Sciatic nerve (tissue), 2 donors: ENCODE measurements around the gene APP. TPM values are rescaled to one million over a fixed set of nuclear protein-coding genes. Genes with fewer than 3 reads are reported as not detected.
"Not testable (repeated sequence)": the region's sequence is repeated elsewhere in the genome, so short reads cannot be mapped to it uniquely, and the experiment has no call there.

Source experiments
- ATAC-seq: fragments of 200-7000 bp; cut with Tn5 transposase; one replicate; pipeline ENCODE4 v1.9.1; 2020; ENCODE audit warnings: mild to moderate bottlenecking, moderate library complexity
- DNase-seq: peaks from one replicate; pipeline ENCODE4 v3.0.0-alpha.2; 2020; ENCODE audit warnings: low spot score
- intact Hi-C: fragments of 100-400 bp; cut with DNase I; formaldehyde crosslinking; loops from one replicate; pipeline ENCODE4 v1.14.2; 2022
- total RNA-seq: library from RNA; stranded (reverse); fragmentation: NEBNext Ultra II Directional; extraction: Animal tissue kit (Norgen Biotek cat#: 25700); gene quantifications from one replicate; pipeline ENCODE4 v1.2.1, GENCODE V29; 2021
- donor health status: DM: no; HTN: no; CAD: no.
- donor health status: DM: no; HTN: no; CAD: no.

The APP gene
- total RNA-seq, 1 donor from 2014 or later: 497 TPM

DNA sequence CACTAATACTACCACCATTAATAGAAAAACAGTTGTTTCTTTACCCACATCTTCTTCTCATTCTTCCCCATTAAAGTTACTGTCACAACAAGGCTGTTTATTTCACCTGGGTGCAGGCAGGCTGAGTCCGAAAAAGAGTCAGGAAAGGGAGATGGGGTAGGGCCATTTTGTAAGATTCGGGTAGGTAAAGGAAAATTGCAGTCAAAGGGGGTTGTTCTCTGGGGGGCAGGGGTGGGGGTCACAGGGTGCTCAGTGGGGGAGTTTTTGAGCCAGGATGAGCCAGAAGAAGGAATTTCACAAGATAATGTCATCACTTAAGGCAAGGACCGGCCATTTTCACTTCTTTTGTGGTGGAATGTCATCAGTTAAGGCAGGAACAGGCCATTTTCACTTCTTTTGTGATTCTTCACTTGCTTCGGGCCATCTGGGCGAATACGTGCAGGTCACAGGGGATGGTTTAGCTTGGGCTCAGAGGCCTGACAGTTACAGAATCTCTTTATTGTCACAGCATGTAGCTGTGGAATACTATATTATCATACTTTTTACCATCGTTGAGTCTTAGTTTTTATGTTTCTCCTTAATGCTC lies 89.3 kb downstream of the APP start:
- DNase-seq, ATAC-seq, intact Hi-C loops: not testable (repeated sequence)

DNA sequence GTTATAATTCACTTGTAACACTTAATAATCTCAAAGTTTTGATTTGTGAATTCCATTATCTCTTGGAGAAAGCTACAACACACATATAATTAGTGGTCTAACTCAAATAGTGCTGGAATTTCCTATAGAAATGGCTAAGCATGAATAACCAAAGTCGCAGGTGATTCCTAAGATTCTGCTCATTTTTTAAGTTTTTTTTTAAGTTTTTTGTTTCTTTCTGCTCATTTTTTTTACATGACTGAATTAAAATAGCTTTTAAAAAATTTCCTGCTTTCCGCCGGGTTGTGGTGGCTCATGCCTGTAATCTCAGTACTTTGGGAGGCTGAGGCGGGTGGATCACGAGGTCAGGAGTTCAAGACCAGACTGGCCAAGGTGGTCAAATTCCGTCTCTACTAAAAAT lies 90.4 kb downstream of the APP start:
- no peak for ATAC-seq
- no peak for DNase-seq
- intact Hi-C loops: no loop called here

DNA sequence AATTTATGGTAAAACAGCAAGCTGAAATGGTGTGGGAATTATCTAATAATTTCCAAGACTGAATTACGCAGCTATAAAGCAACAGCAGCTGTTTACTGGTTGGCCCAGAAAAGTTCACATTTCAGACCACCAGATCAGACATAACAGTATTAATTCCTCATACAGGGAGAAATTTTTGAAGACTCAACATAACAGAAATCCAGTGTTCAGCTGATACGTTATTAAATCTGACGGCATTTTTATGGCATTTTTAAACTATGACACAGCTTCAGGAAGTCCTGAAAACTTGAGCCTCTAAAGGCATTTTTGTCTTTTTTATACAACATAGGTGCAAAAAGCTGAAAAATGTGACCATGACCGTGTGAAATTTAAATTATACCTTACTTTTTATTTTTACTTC lies 91.2 kb downstream of the APP start:
- intact Hi-C loops: no loop called here
- DNase-seq (no peak), ATAC-seq (peak; percentile 13)

DNA sequence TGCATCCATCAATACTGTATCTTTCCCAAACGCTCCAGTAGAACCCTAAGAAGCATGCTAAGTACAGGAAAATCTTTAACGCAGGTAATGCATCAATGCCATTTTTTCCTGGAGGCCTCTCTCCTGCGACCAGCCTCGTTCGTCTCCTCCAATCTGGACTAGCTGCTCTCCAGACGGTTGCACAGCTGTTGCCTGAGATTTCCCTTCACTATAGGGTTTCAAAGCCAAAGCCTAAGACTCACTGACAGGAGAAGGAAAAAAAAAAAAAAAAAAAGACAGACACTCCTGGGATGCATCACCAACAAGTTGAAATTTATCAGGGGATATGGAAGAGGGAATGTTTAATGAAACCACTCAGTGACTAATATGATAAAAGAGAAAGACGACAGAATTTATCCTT lies 93.0 kb downstream of the APP start:
- intact Hi-C loops: no loop called here
- DNase-seq (no peak), ATAC-seq (no peak)

DNA sequence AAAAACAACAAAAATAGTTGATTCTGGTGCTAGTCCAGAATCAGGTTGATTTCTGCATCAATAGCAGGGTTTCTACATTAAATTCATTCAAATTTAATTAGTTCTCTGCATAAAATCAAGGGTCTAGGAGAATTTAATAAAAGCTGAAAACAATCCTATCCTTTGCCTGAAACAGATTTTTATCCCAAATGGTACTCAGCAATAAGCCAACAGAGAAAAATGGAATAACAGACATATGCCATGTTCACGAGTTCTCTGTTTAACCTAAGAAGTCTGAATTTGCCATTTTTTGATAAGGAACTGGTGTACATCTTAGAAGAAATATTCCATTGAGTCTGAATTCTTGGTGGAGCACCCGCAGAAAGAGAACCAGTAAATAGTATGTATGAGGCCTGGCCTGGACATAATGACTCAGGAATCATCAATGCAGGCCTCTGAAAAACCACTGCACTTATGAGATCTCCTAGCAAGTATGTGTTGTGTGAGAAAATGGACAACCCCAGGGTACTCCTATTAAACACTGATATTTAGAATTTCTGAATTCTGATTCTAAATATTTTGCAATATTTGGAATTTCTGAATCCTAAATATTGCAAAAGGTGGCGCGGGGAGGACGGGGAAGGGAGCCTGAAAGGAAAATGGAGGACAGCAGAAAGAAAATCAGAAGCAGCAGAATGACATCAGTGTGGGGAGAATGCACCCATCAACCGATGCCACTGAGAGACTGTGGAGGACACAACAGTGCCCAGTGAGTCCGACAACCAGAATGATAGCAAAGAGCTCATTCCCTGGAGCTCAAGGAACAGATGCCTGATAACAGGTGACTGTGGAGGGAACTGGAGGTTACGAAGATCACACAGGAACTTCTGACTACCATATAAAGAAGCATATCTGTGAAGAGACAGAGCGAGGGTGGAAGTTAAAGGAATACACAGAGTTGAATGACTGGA lies 97.6 kb downstream of the APP start:
- intact Hi-C loops: no loop called here
- DNase-seq (no peak), ATAC-seq (no peak)

DNA sequence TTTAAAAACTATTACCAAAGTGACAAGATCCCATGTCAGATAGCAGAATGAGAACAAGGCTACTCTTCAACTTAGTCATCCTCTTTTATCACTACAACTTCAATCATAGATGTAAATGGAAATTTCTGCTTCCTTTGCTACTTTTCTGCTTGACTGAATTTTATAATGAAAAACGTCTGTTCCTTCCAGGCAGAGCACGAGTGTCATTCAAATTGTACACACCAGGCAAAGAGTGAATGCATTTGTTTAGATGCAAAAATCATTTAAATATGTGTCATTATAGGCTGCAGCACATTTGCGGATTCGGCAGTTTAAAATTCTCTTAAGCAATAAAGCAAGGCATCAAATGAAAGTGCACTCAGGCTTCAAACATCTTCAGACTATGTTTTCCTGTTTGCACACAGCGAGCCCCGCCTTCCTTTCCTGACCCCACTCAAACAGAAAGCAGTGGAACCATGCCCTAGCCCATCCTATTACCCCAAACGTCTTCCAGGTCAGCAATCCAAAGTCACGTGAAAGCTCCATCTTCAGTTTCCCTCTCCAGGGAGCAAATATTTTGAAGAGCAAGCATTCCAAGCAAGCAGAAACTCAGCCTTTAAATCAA lies 99.6 kb downstream of the APP start:
- intact Hi-C loops: no loop called here
- ATAC-seq (peak; percentile 92), DNase-seq (no peak)

DNA sequence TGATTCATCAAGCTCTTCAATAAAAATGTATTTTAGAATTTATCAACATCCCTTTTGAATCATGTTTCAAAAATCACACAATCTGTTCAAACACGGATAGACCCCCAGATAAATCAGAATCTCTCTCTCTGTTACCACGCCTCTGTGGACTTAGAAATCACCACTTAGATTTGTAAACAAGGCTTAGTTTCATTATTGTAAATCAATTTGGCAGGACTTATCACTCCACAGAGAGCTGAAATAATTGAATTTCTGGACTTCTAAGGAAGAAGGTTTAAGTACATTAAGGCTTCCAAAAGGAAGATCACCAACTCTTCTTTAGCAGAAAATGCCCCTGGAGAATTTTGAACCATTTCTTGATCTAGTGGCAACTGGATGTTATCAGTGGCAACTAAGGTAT lies 100.4 kb downstream of the APP start:
- ATAC-seq (no peak), DNase-seq (no peak)
- intact Hi-C loops: no loop called here

DNA sequence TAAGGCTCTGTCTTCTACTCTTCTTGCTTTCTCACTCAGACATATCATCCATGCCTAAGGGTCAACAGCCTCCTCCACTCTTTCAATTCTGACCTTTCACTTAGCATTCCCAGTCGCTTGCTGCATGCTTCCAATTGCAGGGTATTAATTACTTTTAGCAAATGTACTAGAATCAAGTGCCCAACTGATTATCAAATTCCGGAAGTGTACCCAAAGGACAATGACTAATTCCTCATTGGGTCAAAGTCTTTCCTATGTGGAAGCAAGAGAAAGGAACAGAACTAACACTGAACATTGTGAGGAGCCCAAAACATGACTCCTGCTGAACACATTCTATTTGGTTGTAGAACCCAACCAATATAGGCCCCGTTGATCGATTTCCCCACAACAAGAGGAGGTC lies 101.8 kb downstream of the APP start:
- intact Hi-C loops: no loop called here
- ATAC-seq (no peak), DNase-seq (no peak)

DNA sequence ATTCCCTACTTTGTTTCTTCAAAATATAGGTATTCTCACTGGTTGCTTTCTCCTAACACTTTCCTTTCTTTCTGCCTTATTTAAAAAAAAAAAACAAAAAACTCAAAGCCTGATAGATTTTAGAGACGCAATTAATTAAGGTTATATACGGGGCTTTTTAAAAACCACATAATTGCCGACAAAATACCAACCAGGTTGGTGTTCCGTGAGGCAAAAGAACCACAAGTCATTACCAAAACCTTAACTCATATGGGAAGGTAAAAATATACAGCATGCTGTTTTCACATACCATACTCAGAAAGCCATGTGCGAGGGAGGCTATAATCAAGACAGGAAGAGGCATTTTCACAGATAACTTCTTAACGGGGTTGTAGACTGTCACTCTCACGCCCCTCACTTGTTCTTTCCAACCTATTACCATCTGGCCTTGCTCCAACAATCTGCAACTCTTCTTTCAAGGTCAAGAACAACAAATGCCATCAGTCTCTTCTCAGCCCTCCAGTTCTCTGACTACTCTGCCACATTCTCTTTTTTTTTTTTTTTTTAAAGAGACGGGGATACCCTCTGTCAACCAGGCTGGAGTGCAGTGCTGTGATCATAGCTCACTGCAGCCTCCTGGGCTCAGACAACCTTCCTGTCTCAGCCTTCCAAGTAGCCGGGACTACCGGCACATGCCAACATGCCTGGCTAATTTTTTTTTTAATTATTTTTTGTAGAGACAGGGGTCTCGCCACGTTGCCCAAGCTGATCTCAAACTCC lies 102.6 kb downstream of the APP start:
- no peak for ATAC-seq
- intact Hi-C loops: no loop called here
- DNase-seq: no peak

DNA sequence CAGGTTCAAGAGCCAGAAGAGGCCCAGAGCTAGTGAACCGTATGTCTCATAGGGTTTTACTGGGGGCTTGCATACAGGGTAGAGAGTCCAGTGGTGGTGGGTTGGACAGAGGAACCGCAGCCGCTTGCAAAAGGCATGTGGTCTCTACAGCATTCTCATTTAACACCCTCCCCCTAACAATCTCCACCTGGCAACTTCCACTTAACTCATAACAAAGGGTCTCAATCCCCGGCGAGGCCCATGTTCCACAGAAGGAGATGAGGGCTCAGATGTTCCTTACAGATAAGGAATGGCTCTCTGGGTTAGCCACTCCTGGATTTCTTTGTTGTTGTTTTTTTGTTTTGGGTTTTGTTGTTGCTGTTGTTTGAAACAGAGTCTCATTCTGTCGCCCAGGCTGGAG lies 106.1 kb downstream of the APP start:
- intact Hi-C loops: no loop called here

DNA sequence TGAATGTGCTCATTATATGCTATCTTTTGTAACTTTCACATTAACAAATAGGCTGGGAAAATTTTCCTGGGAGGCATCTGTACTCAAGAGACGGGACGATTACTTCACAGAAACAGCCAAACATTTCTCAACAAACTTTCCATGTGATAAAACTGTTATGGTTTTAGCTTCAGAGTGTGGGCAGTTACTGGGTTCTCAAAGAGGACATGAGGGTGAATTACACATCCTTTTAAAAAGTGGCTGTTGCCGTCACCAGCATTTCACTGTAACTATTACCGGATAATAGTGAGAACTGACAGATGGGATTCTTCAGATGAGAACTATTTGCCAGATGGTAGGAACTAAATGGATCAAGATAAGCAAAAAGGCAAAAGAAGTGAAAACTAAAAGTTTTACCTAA lies 109.1 kb downstream of the APP start:
- intact Hi-C loops: no loop called here
- no peak for DNase-seq

More for the DNA sequence above, 106.1 kb downstream of the APP start:
- DNase-seq (no peak), ATAC-seq (no peak)

DNA sequence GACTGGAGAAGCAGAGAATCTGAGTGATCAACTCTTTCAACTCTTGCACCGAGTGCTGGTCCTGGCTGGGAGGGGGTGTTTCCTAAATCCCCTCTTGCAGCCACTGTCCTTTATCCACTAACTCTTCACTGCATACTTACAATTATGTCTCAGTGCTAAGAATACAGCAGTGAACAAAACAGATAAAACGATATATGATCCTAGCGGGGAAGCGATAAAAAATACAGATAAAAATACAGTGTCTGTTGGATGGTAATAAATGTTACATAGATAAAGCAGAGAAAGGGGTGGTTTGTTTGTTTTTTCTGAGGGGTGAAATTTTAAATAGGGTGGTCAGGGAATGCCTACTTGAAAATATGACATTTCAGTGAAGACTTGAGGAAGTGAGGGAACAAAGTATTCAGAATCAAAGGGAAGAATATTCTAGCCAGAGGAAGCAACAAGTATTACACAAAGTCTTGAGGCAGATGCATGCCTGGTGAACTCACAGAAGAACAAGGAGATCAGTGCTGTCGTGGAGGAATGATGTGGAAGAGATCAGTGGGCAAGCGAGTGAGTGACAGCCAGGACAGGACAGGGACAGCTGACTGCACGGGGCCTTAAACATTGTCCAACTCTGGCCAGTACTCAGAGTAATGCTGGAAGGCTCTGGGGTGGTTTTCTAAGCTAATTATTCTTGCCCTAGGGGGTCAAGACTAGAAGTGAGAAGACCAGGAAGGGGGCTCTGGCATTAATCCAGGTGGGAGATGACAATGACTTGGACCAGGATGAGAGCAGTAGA lies 110.0 kb downstream of the APP start:
- intact Hi-C loops: no loop called here
- ATAC-seq (peak; percentile 10), DNase-seq (no peak)

More for the DNA sequence above, 109.1 kb downstream of the APP start:
- peak; percentile 88 for ATAC-seq

DNA sequence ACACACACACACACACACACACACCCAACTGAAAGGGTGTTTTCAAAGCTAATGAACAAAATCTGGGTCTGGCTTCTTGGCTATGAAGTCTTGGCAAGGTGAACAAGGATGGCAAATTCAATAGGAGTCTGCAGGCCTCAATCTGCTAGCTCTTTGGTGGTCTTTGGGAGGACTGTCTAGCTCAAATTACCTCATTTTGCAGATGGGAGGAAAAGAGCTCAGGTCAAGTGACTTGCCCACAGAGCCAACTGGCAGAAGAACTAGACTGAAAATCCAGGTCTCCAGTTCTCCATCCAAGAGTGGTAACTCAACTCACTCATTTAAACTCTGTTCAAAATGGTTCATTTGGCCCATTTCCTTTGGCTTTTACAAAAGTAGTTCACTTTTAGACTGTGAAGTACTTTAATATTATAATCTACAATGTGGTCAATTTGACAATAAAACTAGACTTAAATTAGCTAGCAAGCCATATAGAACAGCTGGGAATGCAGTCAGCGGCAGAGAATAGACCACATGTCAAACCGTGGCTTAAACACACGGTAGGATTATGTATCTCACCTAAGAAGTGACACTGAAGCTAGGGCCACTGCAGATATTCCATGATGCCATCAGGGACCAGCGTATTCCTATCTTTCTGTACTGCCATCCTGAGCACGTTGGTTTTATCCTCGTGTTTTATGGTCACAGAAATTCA lies 112.9 kb downstream of the APP start:
- intact Hi-C loops: no loop called here
- DNase-seq: no peak
- peak; percentile 29 for ATAC-seq

DNA sequence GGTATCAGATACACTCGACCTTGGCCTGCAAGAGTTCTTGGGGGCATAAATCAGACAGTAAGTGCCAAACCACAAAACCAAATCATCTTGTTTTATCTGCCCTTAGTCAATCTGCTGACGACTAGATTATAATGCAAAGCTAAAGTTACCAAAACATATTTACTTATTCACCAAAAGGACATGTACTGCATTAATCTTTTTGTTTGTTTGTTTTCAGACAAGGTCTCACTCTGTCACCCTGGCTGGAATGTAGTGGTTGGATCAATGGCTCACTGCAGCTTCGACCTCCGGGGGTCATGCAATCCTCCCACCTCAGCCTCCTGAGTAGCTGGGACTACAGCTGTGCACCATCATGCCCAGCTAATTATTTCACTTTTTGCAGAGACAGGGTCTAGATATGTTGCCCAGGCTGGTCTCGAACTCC lies 114.7 kb downstream of the APP start:
- no peak for DNase-seq
- ATAC-seq: no peak
- intact Hi-C loops: no loop called here

DNA sequence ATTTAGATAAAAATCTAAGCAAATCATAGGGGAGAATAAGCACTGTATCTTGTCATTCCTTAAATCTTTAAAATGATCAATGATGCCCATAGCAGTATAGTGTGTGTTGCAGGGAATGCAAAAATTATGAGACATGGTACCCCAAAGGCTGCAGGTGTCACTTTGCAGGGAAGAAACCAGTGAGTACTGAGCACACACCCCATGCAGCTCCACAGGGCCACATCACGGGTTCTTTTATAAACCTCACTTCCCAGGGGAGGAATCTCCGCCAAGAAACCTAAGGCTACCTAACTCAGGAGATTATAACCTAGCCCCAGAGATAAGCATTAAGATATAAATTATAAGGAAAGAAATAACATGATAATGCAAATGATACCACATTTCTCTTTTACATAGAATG lies 115.6 kb downstream of the APP start:
- intact Hi-C loops: no loop called here
- ATAC-seq: no peak
- DNase-seq: no peak

DNA sequence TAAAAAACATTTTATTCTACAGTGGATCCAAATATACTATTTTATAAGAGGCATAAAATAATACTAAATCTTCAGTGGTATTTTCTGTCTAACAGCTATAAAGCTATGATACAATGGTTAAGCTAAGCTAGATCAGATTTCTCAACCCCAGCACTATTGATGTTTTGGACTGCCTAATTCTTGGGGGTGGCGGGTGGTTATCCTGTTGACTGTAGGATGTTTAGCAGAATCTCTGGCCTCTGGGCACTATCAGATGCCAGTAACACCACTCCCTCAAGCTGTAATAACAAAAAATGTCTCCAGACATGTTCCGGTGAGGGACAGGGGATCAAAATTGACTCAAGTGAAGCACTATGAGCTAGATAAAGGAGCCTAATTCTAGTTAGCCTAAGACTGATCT lies 118.5 kb downstream of the APP start:
- DNase-seq (no peak), ATAC-seq (peak; percentile 55)
- intact Hi-C loops: no loop called here

DNA sequence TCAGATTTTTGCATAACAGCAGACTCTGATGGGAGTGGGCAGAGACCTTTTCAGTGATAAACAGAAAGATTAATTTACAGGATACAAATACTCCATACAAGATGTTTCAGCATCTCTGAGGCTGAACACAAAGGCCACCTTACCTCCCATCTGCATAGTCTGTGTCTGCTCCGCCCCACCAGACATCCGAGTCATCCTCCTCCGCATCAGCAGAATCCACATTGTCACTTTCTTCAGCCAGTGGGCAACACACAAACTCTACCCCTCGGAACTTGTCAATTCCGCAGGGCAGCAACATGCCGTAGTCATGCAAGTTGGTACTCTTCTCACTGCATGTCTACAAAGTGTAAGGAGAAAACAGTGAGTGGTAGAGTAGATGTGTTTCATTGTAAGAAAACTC lies 119.7 kb downstream of the APP start:
- DNase-seq: no peak
- ATAC-seq: no peak
- intact Hi-C loops: no loop called here

DNA sequence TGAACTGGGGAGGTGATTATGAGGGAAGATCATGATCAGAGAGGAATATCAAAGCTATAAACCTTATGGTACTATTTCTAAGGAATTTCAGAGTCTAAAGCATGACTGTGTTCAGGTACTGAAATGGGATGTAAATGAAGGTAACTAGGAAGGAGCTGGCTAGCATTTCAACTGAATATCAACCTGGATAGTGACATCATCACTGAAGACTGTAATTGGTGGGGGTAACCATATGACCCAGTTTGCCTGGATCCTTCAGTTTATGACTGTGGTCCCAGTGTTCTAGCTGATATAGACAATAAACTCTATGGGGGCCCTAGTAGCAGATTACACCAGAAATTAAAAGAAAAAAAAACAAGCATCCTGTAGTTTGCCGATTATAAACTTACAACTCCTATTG lies 120.8 kb downstream of the APP start:
- DNase-seq (no peak), ATAC-seq (no peak)
- intact Hi-C loops: no loop called here
